Endodermal cell (in vitro differentiated cells): Measurements from ENCODE around the gene TOR3A. TPM values are rescaled to one million over a fixed set of nuclear protein-coding genes. Genes with fewer than 3 reads are reported as not detected.

ENCODE experiments used
- DNase-seq: peaks from one replicate; pipeline ENCODE4 v3.0.0-alpha.2; 2017
- H3K27ac ChIP-seq: 2 replicates; pipeline ENCODE4 v1.5.1; 2013; ENCODE audit warnings: mild to moderate bottlenecking, low read depth, low read length, moderate library complexity
- H3K27me3 ChIP-seq: 2 replicates; pipeline ENCODE4 v1.6.1; 2013; ENCODE audit warnings: mild to moderate bottlenecking, low read length, moderate library complexity; ENCODE audit not compliant: insufficient read depth, control insufficient read depth, poor library complexity, severe bottlenecking
- H3K36me3 ChIP-seq: 2 replicates; pipeline ENCODE4 v1.7.0; 2013; ENCODE audit warnings: mild to moderate bottlenecking, low read length, moderate library complexity; ENCODE audit not compliant: control insufficient read depth, insufficient read depth
- H3K4me1 ChIP-seq: one replicate; pipeline ENCODE4 v1.7.0; 2013; ENCODE audit warnings: low read length; ENCODE audit not compliant: control insufficient read depth, insufficient read depth
- H3K4me3 ChIP-seq: 2 replicates; pipeline ENCODE4 v1.5.1; 2013; ENCODE audit warnings: mild to moderate bottlenecking, low read length, moderate library complexity
- H3K9ac ChIP-seq: 2 replicates; pipeline ENCODE4 v1.6.1; 2013; ENCODE audit warnings: mild to moderate bottlenecking, low read length, moderate library complexity; ENCODE audit not compliant: poor library complexity, severe bottlenecking; ENCODE audit errors: extremely low read depth
- H3K9me3 ChIP-seq: 2 replicates; pipeline ENCODE4 v1.6.1; 2013; ENCODE audit warnings: mild to moderate bottlenecking, low read length, moderate library complexity; ENCODE audit not compliant: control insufficient read depth
- H3K27ac Mint-ChIP-seq: 2 replicates; pipeline ENCODE4 v1.8.0; 2020; ENCODE audit warnings: mixed read lengths
- H3K27me3 Mint-ChIP-seq: 2 replicates; pipeline ENCODE4 v1.8.0; 2021; ENCODE audit warnings: mild to moderate bottlenecking, mixed read lengths; ENCODE audit not compliant: insufficient read depth
- H3K36me3 Mint-ChIP-seq: 2 replicates; pipeline ENCODE4 v1.8.0; 2020; ENCODE audit warnings: low read depth, mixed read lengths
- H3K4me1 Mint-ChIP-seq: 2 replicates; pipeline ENCODE4 v1.8.0; 2020; ENCODE audit warnings: mixed read lengths
- H3K4me3 Mint-ChIP-seq: 2 replicates; pipeline ENCODE4 v1.8.0; 2020; ENCODE audit warnings: mild to moderate bottlenecking, moderate library complexity, mixed read lengths
- H3K9me3 Mint-ChIP-seq: 2 replicates; pipeline ENCODE4 v1.8.0; 2020; ENCODE audit warnings: mild to moderate bottlenecking, mixed read lengths
- CTCF ChIP-seq: fragments of 200-600 bp; sonication (generic); conservative IDR thresholded peaks from 2 replicates; pipeline ENCODE4 v1.5.0; 2021; ENCODE audit warnings: antibody characterized with exemption, mild to moderate bottlenecking
- WGBS, 2 experiments: methylation state at CpG; one replicate each; pipeline versions ENCODE4 v1.1.5 to v1.1.7; 2013; ENCODE audit warnings: missing lambda C conversion rate in 2 of 2, mixed read lengths in 1 of 2; ENCODE audit not compliant: insufficient coverage in 1 of 2, insufficient read length in 1 of 2; 5-methylcytosine and 5-hydroxymethylcytosine counted together
- total RNA-seq, 2 donors: library from RNA; stranded (reverse); fragmentation: NEBNext Ultra II Directional in 1 of 2; extraction: Animal tissue kit (Norgen Biotek cat#: 25700) in 1 of 2; gene quantifications; 2 replicates in 1 of 2; 3 replicates in 1 of 2; pipeline ENCODE4 v1.2.1, GENCODE V29; 2021

The TOR3A gene
- total RNA-seq, 2 donors from 2014 or later = 23.4 to 24.7 TPM

GRCh38 chr1:179141592-179142251 is 59.9 kb downstream of the TOR3A start:
- peaks cover 26% of the 10 kb centered on the region for H3K36me3 Mint-ChIP-seq
- WGBS, 2 experiments = 76 to 83% methylated on average over 1 to 4 of the region's 4 CpGs
- Histone ChIP-seq H3K4me1 (peaks cover 3% of the 10 kb centered on the region), H3K36me3 (peaks cover 8% of the 10 kb centered on the region), H3K27me3 (no peaks in the 10 kb centered on the region), H3K27ac (peak overlapping the region; percentile 88), H3K4me3 (no peak overlapping the region), H3K9me3 (peaks cover 16% of the 10 kb centered on the region), H3K9ac (no peak overlapping the region)
- H3K4me3 Mint-ChIP-seq = no peak overlapping the region
- no peak for TF ChIP-seq CTCF
- H3K4me1 Mint-ChIP-seq = peaks cover 8% of the 10 kb centered on the region
- DNase-seq = no peak
- no peaks in the 10 kb centered on the region for H3K27me3 Mint-ChIP-seq
- peaks cover 30% of the 10 kb centered on the region for H3K9me3 Mint-ChIP-seq
- no peak overlapping the region for H3K27ac Mint-ChIP-seq

- no peak overlapping the region for H3K4me3 Mint-ChIP-seq
- no peaks in the 10 kb centered on the region for H3K27me3 Mint-ChIP-seq
- Histone ChIP-seq H3K36me3 (peaks cover 8% of the 10 kb centered on the region), H3K9me3 (peaks cover 16% of the 10 kb centered on the region), H3K4me3 (no peak overlapping the region), H3K4me1 (peaks cover 3% of the 10 kb centered on the region), H3K9ac (no peak overlapping the region), H3K27ac (no peak overlapping the region), H3K27me3 (no peaks in the 10 kb centered on the region)
- H3K36me3 Mint-ChIP-seq = peaks cover 28% of the 10 kb centered on the region
- no peak for TF ChIP-seq CTCF
- H3K27ac Mint-ChIP-seq = no peak overlapping the region
- peaks cover 9% of the 10 kb centered on the region for H3K4me1 Mint-ChIP-seq
- peaks cover 25% of the 10 kb centered on the region for H3K9me3 Mint-ChIP-seq
- DNase-seq = no peak
- 85 to 100% methylated on average over 1 to 2 of the region's 2 CpGs for WGBS, 2 experiments
Measured at GRCh38 chr1:179142889-179143299, 61.0 kb downstream of the TOR3A start.

- 96% methylated on average over 3 of the region's 3 CpGs; no CpG with 5 or more reads in 1 of the 2 experiments for WGBS, 2 experiments
- Histone ChIP-seq H3K4me3 (no peak overlapping the region), H3K4me1 (peaks cover 3% of the 10 kb centered on the region), H3K36me3 (peaks cover 8% of the 10 kb centered on the region), H3K27me3 (no peaks in the 10 kb centered on the region), H3K9me3 (peaks cover 16% of the 10 kb centered on the region), H3K9ac (no peak overlapping the region), H3K27ac (no peak overlapping the region)
- H3K4me3 Mint-ChIP-seq = no peak overlapping the region
- no peak for DNase-seq
- H3K27ac Mint-ChIP-seq = no peak overlapping the region
- TF ChIP-seq CTCF = no peak
- H3K4me1 Mint-ChIP-seq = peaks cover 9% of the 10 kb centered on the region
- H3K27me3 Mint-ChIP-seq = no peaks in the 10 kb centered on the region
- peaks cover 32% of the 10 kb centered on the region for H3K36me3 Mint-ChIP-seq
- H3K9me3 Mint-ChIP-seq = peaks cover 21% of the 10 kb centered on the region
Measured at GRCh38 chr1:179143322-179143721, 61.5 kb downstream of the TOR3A start.
